Endothelial cell of umbilical vein (primary cell): ENCODE measurements around the gene CLDN7. TPM values are rescaled to one million over a fixed set of nuclear protein-coding genes. Genes with fewer than 3 reads are reported as not detected.
A peak's percentile ranks its signal among the peaks of the same experiment; 100 is the strongest.

Experiments used
- BruUV-seq: library from RNA; stranded (reverse); fragments of 400-500 nt; replicated peaks from 2 replicates; lab custom pipeline; 2021; lab: Mats Ljungman, UMichigan
- CTCF ChIA-PET: fragments of 300-600, 350-600 bp; sonication (Branson Sonifier 250); formaldehyde crosslinking; loops from one replicate; lab custom pipeline; 2021; ENCODE audit warnings: antibody characterized with exemption, inconsistent platforms; lab: Charles Lee
- POLR2A ChIA-PET: fragments of 300-600, 350-600 bp; sonication (Branson Sonifier 250); formaldehyde crosslinking; loops from one replicate; lab custom pipeline; 2021; ENCODE audit warnings: antibody characterized with exemption, inconsistent platforms; lab: Charles Lee
- DNase-seq: peaks from one replicate; pipeline ENCODE4 v3.0.0-alpha.2; 2011; ENCODE audit warnings: low read depth, low spot score
- FAIRE-seq: peaks from 2 replicates; lab custom pipeline; 2011; peaks lifted over from hg19 to GRCh38; lab: Jason Lieb, UNC
- H2AFZ ChIP-seq: 2 replicates; pipeline ENCODE4 v1.6.0; 2012; ENCODE audit warnings: low read depth, low read length, control low read depth, inconsistent platforms
- H3K27ac ChIP-seq: 2 replicates; pipeline ENCODE4 v1.5.1; 2011; ENCODE audit warnings: low read depth, mild to moderate bottlenecking, control low read depth, low read length, moderate library complexity; ENCODE audit not compliant: insufficient read depth
- H3K27me3 ChIP-seq, 2 experiments: 2 replicates each; pipeline versions ENCODE4 v1.6.0 to v1.6.1; 2011; ENCODE audit warnings: low read length in 2 of 2, mixed read lengths in 1 of 2; ENCODE audit not compliant: control insufficient read depth in 2 of 2, insufficient read depth in 2 of 2
- H3K36me3 ChIP-seq, 2 experiments: 2 replicates in 1 of 2; 3 replicates in 1 of 2; pipeline ENCODE4 v1.5.1; 2011; ENCODE audit warnings: low read length in 2 of 2, mild to moderate bottlenecking in 1 of 2, moderate library complexity in 1 of 2; ENCODE audit not compliant: control insufficient read depth in 2 of 2, insufficient read depth in 2 of 2; ENCODE audit errors: extremely low read depth in 1 of 2
- H3K4me1 ChIP-seq: 3 replicates; pipeline ENCODE4 v1.5.1; 2011; ENCODE audit warnings: mild to moderate bottlenecking, low read length; ENCODE audit not compliant: control insufficient read depth, insufficient read depth; ENCODE audit errors: extremely low read depth
- H3K4me2 ChIP-seq: 2 replicates; pipeline ENCODE4 v1.6.1; 2011; ENCODE audit warnings: low read length, control low read depth, mixed read lengths; ENCODE audit not compliant: insufficient read depth
- H3K4me3 ChIP-seq, 3 experiments: fragments of 200-600 bp in 1 of 3; sonication (generic), shearing (Covaris generic) in 1 of 3; replicated peaks in 1 of 3; 2 replicates each; pipeline ENCODE4 v1.5.1; 2011 to 2016; ENCODE audit warnings: control low read depth in 3 of 3, low read length in 3 of 3, mild to moderate bottlenecking in 2 of 3, inconsistent platforms in 1 of 3, low read depth in 1 of 3, moderate library complexity in 1 of 3; ENCODE audit not compliant: insufficient read depth in 1 of 3
- H3K79me2 ChIP-seq: 2 replicates; pipeline ENCODE4 v1.6.0; 2012; ENCODE audit warnings: low read length, inconsistent platforms; ENCODE audit not compliant: control insufficient read depth, insufficient read depth
- H3K9ac ChIP-seq: replicated peaks from 2 replicates; pipeline ENCODE3; 2011; ENCODE audit warnings: low read length, control low read depth; ENCODE audit not compliant: insufficient read depth; ENCODE audit errors: extremely low read depth
- H3K9me1 ChIP-seq: replicated peaks from 3 replicates; pipeline ENCODE4 v1.6.0; 2011; ENCODE audit warnings: mild to moderate bottlenecking, low read length; ENCODE audit not compliant: control insufficient read depth, insufficient read depth; ENCODE audit errors: extremely low read depth
- H3K9me3 ChIP-seq: replicated peaks from 2 replicates; pipeline ENCODE4 v1.5.1; 2012; ENCODE audit warnings: low read length, inconsistent platforms; ENCODE audit not compliant: control insufficient read depth, insufficient read depth
- H4K20me1 ChIP-seq: replicated peaks from 2 replicates; pipeline ENCODE3; 2011; ENCODE audit warnings: mild to moderate bottlenecking, low read length; ENCODE audit not compliant: control insufficient read depth, insufficient read depth; ENCODE audit errors: extremely low read depth
- EZH2 ChIP-seq: IDR thresholded peaks from 2 replicates; pipeline ENCODE4 v1.6.1; 2012; ENCODE audit warnings: borderline replicate concordance, low read depth, mild to moderate bottlenecking, moderate library complexity, low read length, inconsistent platforms; ENCODE audit not compliant: severe bottlenecking
- FOS ChIP-seq: IDR thresholded peaks from 2 replicates; pipeline ENCODE4 v1.6.1; 2011; ENCODE audit warnings: mild to moderate bottlenecking, low read length, moderate library complexity, borderline replicate concordance; ENCODE audit not compliant: insufficient read depth
- GATA2 ChIP-seq: IDR thresholded peaks from 2 replicates; pipeline ENCODE4 v1.7.0; 2011; ENCODE audit warnings: low read depth, mild to moderate bottlenecking, moderate library complexity, mixed read lengths, low read length; ENCODE audit not compliant: insufficient read length, insufficient read depth
- JUN ChIP-seq: IDR thresholded peaks from 2 replicates; pipeline ENCODE4 v1.6.1; 2011; ENCODE audit warnings: borderline replicate concordance, low read depth; ENCODE audit not compliant: insufficient read length, insufficient read depth
- MYC ChIP-seq: IDR thresholded peaks from one replicate; pipeline ENCODE4 v1.6.1; 2011; ENCODE audit warnings: mild to moderate bottlenecking, low read depth, low read length
- POLR2A ChIP-seq: IDR thresholded peaks from 2 replicates; pipeline ENCODE4 v1.6.1; 2012; ENCODE audit warnings: low read depth, mild to moderate bottlenecking, control low read depth, low read length
- POLR2AphosphoS5 ChIP-seq: IDR thresholded peaks from 2 replicates; pipeline ENCODE4 v1.6.1; 2012; ENCODE audit warnings: low read depth, mild to moderate bottlenecking, control low read depth, low read length, moderate library complexity; ENCODE audit not compliant: insufficient read depth
- dilution Hi-C: fragments of 300-500 bp; cut with MboI; formaldehyde crosslinking; loops from one replicate; pipeline ENCODE4 v1.15.0; 2019; ENCODE audit warnings: low sequenced_read_pairs; ENCODE audit not compliant: extremely low pct_ligation_motif_present
- intact Hi-C: fragments of 100-400 bp; cut with micrococcal nuclease; formaldehyde crosslinking; loops from one replicate; pipeline ENCODE4 v1.10.0; 2022
- polyA plus RNA-seq, 4 experiments: library from polyadenylated mRNA; depleted of rRNA in 3 of 4; stranded (reverse) in 3 of 4; unstranded in 1 of 4; fragments of >200 nt; gene quantifications; 2 replicates each; pipeline versions ENCODE4 v1.2.1 to v1.2.3, GENCODE V29; 2011 to 2012; ENCODE audit warnings: missing spikeins in 1 of 4
- total RNA-seq: library from RNA; stranded (reverse); gene quantifications from 2 replicates; pipeline ENCODE4 v1.2.3, GENCODE V29; 2021
- TF ChIP-seq, protein P1 (sequence below), 2 donors: IDR thresholded peaks; 1 replicate in 1 of 2; 2 replicates in 1 of 2; pipeline ENCODE4 v1.5.1; 2011; ENCODE audit warnings: low read length in 2 of 2, mild to moderate bottlenecking in 2 of 2, moderate library complexity in 2 of 2, control low read depth in 1 of 2, inconsistent platforms in 1 of 2, low read depth in 1 of 2; ENCODE audit not compliant: insufficient read depth in 1 of 2; ENCODE audit errors: extremely low read depth in 1 of 2
- TF ChIP-seq, protein P2 (sequence below): IDR thresholded peaks from 2 replicates; pipeline ENCODE4 v1.6.1; 2011; ENCODE audit not compliant: insufficient read depth, insufficient read length

CLDN7 gene
- total and polyA plus RNA-seq, 2 donors (not counting 3 experiments of a cell fraction or from before 2014, with no cell fraction given), result 25.4 to 25.7 TPM

DNA sequence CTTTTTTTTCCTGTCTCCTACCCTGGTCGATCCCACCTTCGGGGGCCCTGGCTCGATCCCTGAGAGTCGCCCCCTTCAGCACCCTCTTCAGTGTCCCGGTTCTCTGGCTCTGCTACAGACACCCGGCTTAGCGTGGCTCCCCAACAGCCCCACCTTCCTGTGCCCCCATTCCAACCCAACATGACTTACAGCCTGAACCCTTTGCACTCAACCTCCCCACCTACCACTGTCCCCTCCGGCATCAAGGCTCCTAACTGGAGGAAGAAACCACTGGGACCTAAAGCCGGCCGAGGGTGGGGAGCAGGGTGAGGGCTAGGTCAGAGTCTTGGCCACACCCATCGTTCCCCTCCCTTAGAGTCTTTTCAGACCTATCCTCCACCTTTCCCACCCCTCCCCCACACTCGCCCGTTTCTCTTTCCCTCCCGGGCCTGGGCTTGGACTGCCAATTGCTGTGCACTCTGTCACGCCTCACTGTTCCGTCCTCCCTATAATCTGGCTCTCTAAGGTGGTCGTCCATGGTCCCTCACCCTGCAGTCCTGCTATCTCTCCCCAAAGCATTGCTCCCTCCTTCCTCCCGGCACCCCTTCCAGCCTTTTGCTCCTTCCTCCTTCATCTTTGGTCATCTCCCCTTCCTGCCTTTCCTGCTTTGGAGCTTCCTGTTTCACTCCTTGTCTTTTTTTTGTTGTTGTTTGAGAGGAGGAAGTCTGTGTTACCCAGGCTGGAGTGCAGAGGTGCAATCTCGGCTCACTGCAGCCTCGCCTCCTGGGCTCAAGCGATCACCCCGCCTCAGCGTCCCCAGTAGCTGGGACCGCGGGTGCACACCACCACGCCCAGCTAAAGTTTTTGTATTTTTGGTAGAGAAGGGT lies 890 bp upstream of the CLDN7 start:
- Histone ChIP-seq H3K9ac (peak overlapping the region; percentile 11), H3K9me3 (no peaks in the 10 kb centered on the region), H3K4me1 (peaks cover 26% of the 10 kb centered on the region), H3K4me3 (peak overlapping the region; percentile 18 to 35 (median 22)), H3K36me3 (peaks cover 0 to 5% of the 10 kb centered on the region in 2 experiments), H4K20me1 (no peaks in the 10 kb centered on the region), H3K79me2 (no peaks in the 10 kb centered on the region), H3K27me3 (no peaks in the 10 kb centered on the region), H2AFZ (peak overlapping the region; percentile 81), H3K9me1 (no peaks in the 10 kb centered on the region), H3K27ac (no peak overlapping the region), H3K4me2 (peak overlapping the region; percentile 2)
- TF ChIP-seq, protein P1, sequence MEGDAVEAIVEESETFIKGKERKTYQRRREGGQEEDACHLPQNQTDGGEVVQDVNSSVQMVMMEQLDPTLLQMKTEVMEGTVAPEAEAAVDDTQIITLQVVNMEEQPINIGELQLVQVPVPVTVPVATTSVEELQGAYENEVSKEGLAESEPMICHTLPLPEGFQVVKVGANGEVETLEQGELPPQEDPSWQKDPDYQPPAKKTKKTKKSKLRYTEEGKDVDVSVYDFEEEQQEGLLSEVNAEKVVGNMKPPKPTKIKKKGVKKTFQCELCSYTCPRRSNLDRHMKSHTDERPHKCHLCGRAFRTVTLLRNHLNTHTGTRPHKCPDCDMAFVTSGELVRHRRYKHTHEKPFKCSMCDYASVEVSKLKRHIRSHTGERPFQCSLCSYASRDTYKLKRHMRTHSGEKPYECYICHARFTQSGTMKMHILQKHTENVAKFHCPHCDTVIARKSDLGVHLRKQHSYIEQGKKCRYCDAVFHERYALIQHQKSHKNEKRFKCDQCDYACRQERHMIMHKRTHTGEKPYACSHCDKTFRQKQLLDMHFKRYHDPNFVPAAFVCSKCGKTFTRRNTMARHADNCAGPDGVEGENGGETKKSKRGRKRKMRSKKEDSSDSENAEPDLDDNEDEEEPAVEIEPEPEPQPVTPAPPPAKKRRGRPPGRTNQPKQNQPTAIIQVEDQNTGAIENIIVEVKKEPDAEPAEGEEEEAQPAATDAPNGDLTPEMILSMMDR (IDR thresholded peaks at IDR 0.05; ENCODE audit: extremely low read depth in 1 of 2, insufficient read depth in 1 of 2, low read depth in 1 of 2, low read length in 2 of 2), result no peak
- TF ChIP-seq EZH2 (no peak), POLR2AphosphoS5 (no peak), GATA2 (no peak), JUN (no peak), POLR2A (no peak), FOS (no peak), MYC (no peak)
- TF ChIP-seq, protein P2, sequence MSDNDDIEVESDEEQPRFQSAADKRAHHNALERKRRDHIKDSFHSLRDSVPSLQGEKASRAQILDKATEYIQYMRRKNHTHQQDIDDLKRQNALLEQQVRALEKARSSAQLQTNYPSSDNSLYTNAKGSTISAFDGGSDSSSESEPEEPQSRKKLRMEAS, result no peak
- no TSS peak for BruUV-seq
- dilution Hi-C loops, result no loop called here
- intact Hi-C loops, result no loop called here
- FAIRE-seq, result peak; percentile 91
- CTCF ChIA-PET, result interaction anchor here (0.6 to 1.5 kb wide), 3 partner anchors 13 to 33 kb away, joined by 3 to 4 read pairs (median 3); partner anchors contain the start of gene SLC2A4
- POLR2A ChIA-PET, result interaction anchor here (0.6 kb wide), 1 partner anchor 667 kb away, joined by 9 read pairs; no protein-coding TSS in a partner anchor
- no peak for DNase-seq
